ENCODE data around the gene PCDHGA2.

The PCDHGA2 gene

DNA sequence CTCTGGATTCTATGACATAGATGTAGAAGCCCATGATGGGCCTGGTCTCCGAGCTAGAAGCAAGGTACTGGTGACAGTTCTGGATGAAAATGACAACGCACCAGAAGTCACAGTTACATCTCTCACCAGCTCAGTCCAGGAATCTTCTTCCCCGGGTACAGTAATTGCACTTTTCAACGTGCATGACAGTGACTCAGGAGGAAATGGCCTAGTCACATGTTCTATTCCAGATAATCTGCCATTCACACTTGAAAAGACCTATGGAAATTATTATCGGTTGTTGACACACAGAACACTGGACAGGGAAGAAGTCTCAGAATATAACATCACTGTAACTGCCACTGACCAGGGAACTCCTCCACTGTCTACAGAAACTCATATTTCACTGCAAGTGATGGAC, 17.6 kb downstream of the PCDHGA2 start:
- Histone ChIP-seq H3K4me1 (ENCODE audit: low read length) (0 out of 2 replicates have a peak, but pooled peaks cover 3% of the 10 kb centered on the region), H3K36me3 (replicated peaks; ENCODE audit: low read depth, low read length) (no peaks in the 10 kb centered on the region), H3K27me3 (ENCODE audit: low read depth, low read length) (no peaks in the 10 kb centered on the region), H3K79me2 (ENCODE audit: low read length) (no peaks in the 10 kb centered on the region), H4K20me1 (ENCODE audit: insufficient read depth, low read length) (no peaks in the 10 kb centered on the region), H3K4me3 (ENCODE audit: low read length) (no peak overlapping the region), H2AFZ (ENCODE audit: low read depth, low read length) (no peak overlapping the region), H3K27ac (ENCODE audit: low read length) (no peak overlapping the region), H3K9ac (ENCODE audit: low read length) (no peak overlapping the region), H3K9me3 (ENCODE audit: insufficient read depth, low read length) (no peaks in the 10 kb centered on the region), H3K4me2 (ENCODE audit: low read length) (no peak overlapping the region)
- no peak for TF ChIP-seq EZH2phosphoT487 (IDR thresholded peaks at IDR 0.05; ENCODE audit: low read depth)
- TF ChIP-seq, protein P1, sequence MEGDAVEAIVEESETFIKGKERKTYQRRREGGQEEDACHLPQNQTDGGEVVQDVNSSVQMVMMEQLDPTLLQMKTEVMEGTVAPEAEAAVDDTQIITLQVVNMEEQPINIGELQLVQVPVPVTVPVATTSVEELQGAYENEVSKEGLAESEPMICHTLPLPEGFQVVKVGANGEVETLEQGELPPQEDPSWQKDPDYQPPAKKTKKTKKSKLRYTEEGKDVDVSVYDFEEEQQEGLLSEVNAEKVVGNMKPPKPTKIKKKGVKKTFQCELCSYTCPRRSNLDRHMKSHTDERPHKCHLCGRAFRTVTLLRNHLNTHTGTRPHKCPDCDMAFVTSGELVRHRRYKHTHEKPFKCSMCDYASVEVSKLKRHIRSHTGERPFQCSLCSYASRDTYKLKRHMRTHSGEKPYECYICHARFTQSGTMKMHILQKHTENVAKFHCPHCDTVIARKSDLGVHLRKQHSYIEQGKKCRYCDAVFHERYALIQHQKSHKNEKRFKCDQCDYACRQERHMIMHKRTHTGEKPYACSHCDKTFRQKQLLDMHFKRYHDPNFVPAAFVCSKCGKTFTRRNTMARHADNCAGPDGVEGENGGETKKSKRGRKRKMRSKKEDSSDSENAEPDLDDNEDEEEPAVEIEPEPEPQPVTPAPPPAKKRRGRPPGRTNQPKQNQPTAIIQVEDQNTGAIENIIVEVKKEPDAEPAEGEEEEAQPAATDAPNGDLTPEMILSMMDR (IDR thresholded peaks at IDR 0.05; ENCODE audit: low read depth, low read length): no peak

DNA sequence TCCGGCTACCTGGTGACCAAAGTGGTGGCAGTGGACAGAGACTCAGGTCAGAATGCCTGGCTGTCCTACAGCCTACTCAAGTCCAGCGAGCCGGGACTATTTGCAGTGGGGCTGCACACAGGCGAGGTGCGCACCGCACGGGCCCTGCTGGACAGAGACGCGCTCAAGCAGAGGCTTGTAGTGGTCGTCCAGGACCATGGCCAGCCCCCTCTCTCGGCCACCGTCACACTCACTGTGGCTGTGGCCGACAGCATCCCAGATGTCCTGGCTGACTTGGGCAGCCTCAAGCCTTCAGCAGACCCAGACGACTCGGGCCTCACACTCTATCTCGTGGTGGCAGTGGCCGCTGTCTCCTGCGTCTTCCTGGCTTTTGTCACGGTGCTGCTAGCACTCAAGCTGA, 18.4 kb downstream of the PCDHGA2 start:
- no peak overlapping the region for H3K4me2 ChIP-seq (ENCODE audit: low read length)
- no peaks in the 10 kb centered on the region for H3K36me3 ChIP-seq (replicated peaks; ENCODE audit: low read depth, low read length)
- no peak overlapping the region for H2AFZ ChIP-seq (ENCODE audit: low read depth, low read length)
- no peak overlapping the region for H3K4me3 ChIP-seq (ENCODE audit: low read length)
- H3K27ac ChIP-seq (ENCODE audit: low read length): no peak overlapping the region
- 0 out of 2 replicates have a peak, but pooled peaks cover 3% of the 10 kb centered on the region for H3K4me1 ChIP-seq (ENCODE audit: low read length)
- TF ChIP-seq EZH2phosphoT487 (IDR thresholded peaks at IDR 0.05; ENCODE audit: low read depth): no peak
- TF ChIP-seq, protein P1 (IDR thresholded peaks at IDR 0.05; ENCODE audit: low read depth, low read length): no peak
- H3K79me2 ChIP-seq (ENCODE audit: low read length): no peaks in the 10 kb centered on the region
- H4K20me1 ChIP-seq (ENCODE audit: insufficient read depth, low read length): no peaks in the 10 kb centered on the region
- no peak overlapping the region for H3K9ac ChIP-seq (ENCODE audit: low read length)
- no peaks in the 10 kb centered on the region for H3K27me3 ChIP-seq (ENCODE audit: low read depth, low read length)
- no peaks in the 10 kb centered on the region for H3K9me3 ChIP-seq (ENCODE audit: insufficient read depth, low read length)

DNA sequence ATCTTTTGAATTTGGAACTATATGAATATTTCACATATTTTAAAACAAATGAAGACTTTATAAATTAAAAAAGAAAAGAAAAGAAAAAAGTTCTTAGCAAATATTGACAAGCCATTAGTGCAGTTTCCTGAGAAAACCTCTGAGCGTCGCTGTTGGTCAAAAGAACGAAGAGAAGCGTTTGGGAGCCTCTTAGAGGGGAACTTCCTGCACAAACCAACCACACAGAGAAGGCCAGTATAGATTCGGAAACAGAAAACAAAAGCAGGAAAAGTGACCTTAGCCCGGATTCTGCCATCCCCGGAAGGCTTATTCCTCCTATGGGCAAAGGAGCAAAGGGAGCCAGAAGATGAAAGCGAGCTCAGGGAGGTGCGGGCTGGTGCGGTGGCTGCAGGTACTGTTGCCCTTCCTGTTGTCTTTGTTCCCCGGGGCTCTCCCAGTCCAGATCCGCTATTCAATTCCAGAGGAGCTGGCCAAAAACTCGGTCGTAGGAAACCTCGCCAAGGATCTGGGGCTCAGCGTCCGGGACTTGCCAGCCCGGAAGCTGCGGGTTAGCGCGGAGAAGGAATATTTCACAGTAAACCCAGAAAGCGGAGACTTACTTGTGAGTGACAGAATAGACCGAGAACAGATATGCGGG, 21.3 kb downstream of the PCDHGA2 start, which contains the start of gene PCDHGB2:
Gene PCDHGB2 (plus strand): TSS at position 205 of the 637 bp plus-strand sequence. CDS start 142 bp downstream, at position 347.
- peak within 1 kb of the TSS; percentile 71 for H3K4me2 ChIP-seq (ENCODE audit: low read length)
- H3K79me2 ChIP-seq (ENCODE audit: low read length): no peaks in the 10 kb centered on the region
- H3K9me3 ChIP-seq (ENCODE audit: insufficient read depth, low read length): no peaks in the 10 kb centered on the region
- peak within 1 kb of the TSS; percentile 84 for H2AFZ ChIP-seq (ENCODE audit: low read depth, low read length)
- H3K36me3 ChIP-seq (replicated peaks; ENCODE audit: low read depth, low read length): no peaks in the 10 kb centered on the region
- H3K4me3 ChIP-seq (ENCODE audit: low read length): peak within 1 kb of the TSS; percentile 74
- H3K27ac ChIP-seq (ENCODE audit: low read length): no peak within 1 kb of the TSS
- no peaks in the 10 kb centered on the region for H3K27me3 ChIP-seq (ENCODE audit: low read depth, low read length)
- H4K20me1 ChIP-seq (ENCODE audit: insufficient read depth, low read length): no peaks in the 10 kb centered on the region
- H3K9ac ChIP-seq (ENCODE audit: low read length): peak within 1 kb of the TSS; percentile 47; the same call in 1 of the 2 replicates
- TF ChIP-seq, protein P1 (IDR thresholded peaks at IDR 0.05; ENCODE audit: low read depth, low read length): peak; percentile 53
- no peak for TF ChIP-seq EZH2phosphoT487 (IDR thresholded peaks at IDR 0.05; ENCODE audit: low read depth)
- no peaks in the 10 kb centered on the region for H3K4me1 ChIP-seq (ENCODE audit: low read length)

DNA sequence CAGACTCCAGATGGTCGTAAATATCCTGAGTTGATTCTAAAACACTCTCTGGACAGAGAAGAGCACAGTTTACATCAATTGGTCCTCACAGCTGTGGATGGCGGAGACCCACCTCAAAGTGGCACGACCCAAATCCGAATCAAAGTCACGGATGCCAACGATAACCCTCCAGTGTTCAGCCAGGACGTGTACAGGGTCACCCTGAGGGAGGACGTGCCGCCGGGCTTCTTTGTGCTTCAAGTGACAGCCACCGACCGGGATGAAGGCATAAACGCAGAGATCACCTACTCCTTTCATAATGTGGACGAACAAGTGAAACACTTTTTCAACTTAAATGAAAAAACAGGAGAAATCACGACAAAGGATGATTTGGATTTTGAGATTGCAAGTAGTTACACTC, 22.1 kb downstream of the PCDHGA2 start:
- no peak overlapping the region for H3K4me2 ChIP-seq (ENCODE audit: low read length)
- no peak overlapping the region for H3K9ac ChIP-seq (ENCODE audit: low read length)
- no peaks in the 10 kb centered on the region for H3K36me3 ChIP-seq (replicated peaks; ENCODE audit: low read depth, low read length)
- TF ChIP-seq, protein P1 (IDR thresholded peaks at IDR 0.05; ENCODE audit: low read depth, low read length): no peak
- no peak for TF ChIP-seq EZH2phosphoT487 (IDR thresholded peaks at IDR 0.05; ENCODE audit: low read depth)
- H3K27me3 ChIP-seq (ENCODE audit: low read depth, low read length): no peaks in the 10 kb centered on the region
- H2AFZ ChIP-seq (ENCODE audit: low read depth, low read length): no peak overlapping the region; the same call in 1 of the 2 replicates
- no peak overlapping the region for H3K4me3 ChIP-seq (ENCODE audit: low read length)
- no peaks in the 10 kb centered on the region for H3K9me3 ChIP-seq (ENCODE audit: insufficient read depth, low read length)
- H3K27ac ChIP-seq (ENCODE audit: low read length): no peak overlapping the region
- H3K4me1 ChIP-seq (ENCODE audit: low read length): no peaks in the 10 kb centered on the region
- no peaks in the 10 kb centered on the region for H4K20me1 ChIP-seq (ENCODE audit: insufficient read depth, low read length)
- no peaks in the 10 kb centered on the region for H3K79me2 ChIP-seq (ENCODE audit: low read length)
